Esophagus muscularis mucosa (tissue), 4 donors: ENCODE data around the gene CDS2.

Experiments
- EP300 ChIP-seq: sonication (generic); formaldehyde crosslinking; IDR thresholded peaks from one replicate; pipeline ENCODE4 v1.6.1; 2017; ENCODE audit warnings: antibody characterized with exemption
- POLR2A ChIP-seq: fragments of 450-650 bp; IDR thresholded peaks from one replicate; pipeline ENCODE4 v1.6.1; 2017; ENCODE audit warnings: antibody characterized with exemption, moderate library complexity, mild to moderate bottlenecking, low read depth
- POLR2AphosphoS5 ChIP-seq, 2 donors: sonication (generic); formaldehyde crosslinking; IDR thresholded peaks; one replicate each; pipeline ENCODE4 v1.6.1; 2017; ENCODE audit warnings: antibody characterized with exemption in 2 of 2
- TF ChIP-seq, protein P1 (sequence below), 3 experiments: fragments of 200-600 bp in 2 of 3; fragments of 450-650 bp in 1 of 3; sonication (generic) in 2 of 3; IDR thresholded peaks; one replicate each; pipeline ENCODE4 v1.5.1; 2017 to 2019; ENCODE audit warnings: antibody characterized with exemption in 3 of 3, mild to moderate bottlenecking in 2 of 3, moderate library complexity in 1 of 3

DNA sequence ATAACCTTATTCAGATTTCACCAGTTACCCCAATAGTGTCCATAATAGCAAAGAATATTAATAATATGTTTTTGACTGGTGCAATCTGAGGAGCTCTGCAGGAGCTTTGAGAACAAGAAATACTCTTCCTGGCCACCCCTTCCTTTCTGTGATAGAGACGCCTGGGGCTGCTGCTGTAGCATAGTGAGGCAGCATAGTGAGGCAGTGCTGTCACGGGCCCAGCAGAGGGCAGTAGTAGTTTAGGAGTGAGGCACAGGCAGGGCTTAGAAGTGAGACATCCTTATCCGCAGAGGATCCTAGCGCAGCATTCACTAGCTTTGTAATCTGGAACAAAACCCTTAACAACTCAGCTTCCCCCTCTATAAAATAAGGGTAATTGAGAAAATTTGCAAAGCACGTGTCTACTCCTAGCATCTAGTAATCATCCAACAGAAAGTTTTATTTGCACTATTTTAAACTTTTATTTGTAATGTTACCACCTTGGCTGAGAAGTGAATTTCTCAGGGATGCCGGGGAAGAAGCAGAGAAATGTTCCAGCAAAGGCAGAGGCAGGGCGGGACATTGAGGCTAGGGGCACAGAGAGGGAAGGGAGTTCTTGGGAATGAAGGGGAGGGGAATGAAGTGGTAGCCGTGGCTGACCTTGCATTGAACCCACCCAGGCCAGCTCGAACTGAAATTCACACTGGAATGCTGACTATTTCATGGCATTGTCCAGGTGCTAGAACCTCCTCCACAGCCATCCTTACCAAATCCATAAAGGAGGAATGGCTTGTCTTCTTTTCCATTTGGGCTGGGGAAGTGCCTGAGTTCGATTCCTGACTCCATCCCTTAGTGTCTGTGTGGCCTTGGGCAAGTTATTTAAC, 78.8 kb downstream of the CDS2 start:
- TF ChIP-seq, protein P1, sequence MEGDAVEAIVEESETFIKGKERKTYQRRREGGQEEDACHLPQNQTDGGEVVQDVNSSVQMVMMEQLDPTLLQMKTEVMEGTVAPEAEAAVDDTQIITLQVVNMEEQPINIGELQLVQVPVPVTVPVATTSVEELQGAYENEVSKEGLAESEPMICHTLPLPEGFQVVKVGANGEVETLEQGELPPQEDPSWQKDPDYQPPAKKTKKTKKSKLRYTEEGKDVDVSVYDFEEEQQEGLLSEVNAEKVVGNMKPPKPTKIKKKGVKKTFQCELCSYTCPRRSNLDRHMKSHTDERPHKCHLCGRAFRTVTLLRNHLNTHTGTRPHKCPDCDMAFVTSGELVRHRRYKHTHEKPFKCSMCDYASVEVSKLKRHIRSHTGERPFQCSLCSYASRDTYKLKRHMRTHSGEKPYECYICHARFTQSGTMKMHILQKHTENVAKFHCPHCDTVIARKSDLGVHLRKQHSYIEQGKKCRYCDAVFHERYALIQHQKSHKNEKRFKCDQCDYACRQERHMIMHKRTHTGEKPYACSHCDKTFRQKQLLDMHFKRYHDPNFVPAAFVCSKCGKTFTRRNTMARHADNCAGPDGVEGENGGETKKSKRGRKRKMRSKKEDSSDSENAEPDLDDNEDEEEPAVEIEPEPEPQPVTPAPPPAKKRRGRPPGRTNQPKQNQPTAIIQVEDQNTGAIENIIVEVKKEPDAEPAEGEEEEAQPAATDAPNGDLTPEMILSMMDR (IDR thresholded peaks at IDR 0.05): peak; percentile 71 to 92 (median 71)
- TF ChIP-seq POLR2A: no peak
- peak in 1 of 2 donors; percentile 7 for TF ChIP-seq POLR2AphosphoS5 (IDR thresholded peaks at IDR 0.05)
- no peak for TF ChIP-seq EP300
